B cell (primary cell): ENCODE measurements around the gene C1orf105. TPM values are rescaled to one million over a fixed set of nuclear protein-coding genes. Genes with fewer than 3 reads are reported as not detected.

Source experiments
- ATAC-seq: fragments of 200-7000 bp; cut with Tn5 transposase; one replicate; pipeline ENCODE4 v1.10.0; 2021; ENCODE audit warnings: low read depth, mild to moderate bottlenecking, moderate number of reproducible peaks, moderate library complexity
- CTCF ChIA-PET: fragments of 350-600 bp; sonication (Branson Sonifier 250); formaldehyde crosslinking; loops from one replicate; lab custom pipeline; 2021; ENCODE audit warnings: antibody characterized with exemption, inconsistent platforms; lab: Charles Lee
- POLR2A ChIA-PET: fragments of 350-600 bp; sonication (Branson Sonifier 250); formaldehyde crosslinking; loops from one replicate; lab custom pipeline; 2021; ENCODE audit warnings: antibody characterized with exemption; lab: Charles Lee
- DNase-seq: peaks from one replicate; pipeline ENCODE4 v3.0.0; 2013
- H2AFZ ChIP-seq: 2 replicates; pipeline ENCODE4 v1.6.1; 2012; ENCODE audit warnings: mild to moderate bottlenecking, low read depth, low read length; ENCODE audit not compliant: insufficient read depth, poor library complexity, severe bottlenecking
- H3K27ac ChIP-seq, 2 donors: 1 replicate in 1 of 2; 2 replicates in 1 of 2; pipeline ENCODE4 v1.5.1; 2012 to 2013; ENCODE audit warnings: low read length in 2 of 2, mild to moderate bottlenecking in 2 of 2, moderate library complexity in 1 of 2
- H3K27me3 ChIP-seq, 4 experiments: fragments of 200-600 bp in 1 of 4; sonication (generic) in 1 of 4; replicated peaks in 1 of 4; 1 replicate in 2 of 4; 2 replicates in 2 of 4; pipeline versions ENCODE4 v1.6.1 to v1.7.0; 2013 to 2016; ENCODE audit warnings: low read length in 3 of 4, mild to moderate bottlenecking in 2 of 4, mixed read lengths in 1 of 4, moderate library complexity in 1 of 4; ENCODE audit not compliant: insufficient read depth in 4 of 4, control insufficient read depth in 3 of 4; ENCODE audit errors: control extremely low read depth in 1 of 4
- H3K36me3 ChIP-seq, 2 experiments: replicated peaks in 1 of 2; 1 replicate in 1 of 2; 2 replicates in 1 of 2; pipeline versions ENCODE4 v1.6.1 to v1.7.1; 2013; ENCODE audit warnings: low read length in 1 of 2; ENCODE audit not compliant: insufficient read depth in 2 of 2, control insufficient read depth in 1 of 2; ENCODE audit errors: control extremely low read depth in 1 of 2, extremely low read depth in 1 of 2
- H3K4me1 ChIP-seq, 2 donors: fragments of 200-600 bp in 1 of 2; sonication (generic) in 1 of 2; 1 replicate in 1 of 2; 2 replicates in 1 of 2; pipeline versions ENCODE4 v1.5.1 to v1.6.1; 2013 to 2017; ENCODE audit warnings: low read length in 2 of 2; ENCODE audit not compliant: control insufficient read depth in 2 of 2, insufficient read depth in 2 of 2
- H3K4me2 ChIP-seq: replicated peaks from 2 replicates; pipeline ENCODE3; 2012; ENCODE audit warnings: mild to moderate bottlenecking, low read depth, low read length; ENCODE audit not compliant: poor library complexity, severe bottlenecking
- H3K4me3 ChIP-seq, 5 experiments: fragments of 200-600 bp in 1 of 5; sonication (generic) in 1 of 5; 1 replicate in 3 of 5; 2 replicates in 2 of 5; pipeline versions ENCODE4 v1.5.1 to v1.7.0; 2011 to 2016; ENCODE audit warnings: low read length in 4 of 5, mild to moderate bottlenecking in 4 of 5, low read depth in 2 of 5, control low read depth in 1 of 5, moderate library complexity in 1 of 5; ENCODE audit not compliant: insufficient read depth in 1 of 5; ENCODE audit errors: control extremely low read depth in 1 of 5, extremely low read depth in 1 of 5
- H3K79me2 ChIP-seq: fragments of 200-600 bp; sonication (generic); one replicate; pipeline ENCODE4 v1.6.0; 2016; ENCODE audit warnings: low read length; ENCODE audit not compliant: control insufficient read depth, insufficient read depth
- H3K9ac ChIP-seq: fragments of 200-600 bp; sonication (generic); 2 replicates; pipeline ENCODE4 v1.6.1; 2017; ENCODE audit warnings: mild to moderate bottlenecking, low read length, moderate library complexity
- H3K9me3 ChIP-seq, 3 donors: one replicate each; pipeline versions ENCODE4 v1.6.1 to v1.7.1; 2013; ENCODE audit warnings: low read length in 2 of 3; ENCODE audit not compliant: control insufficient read depth in 2 of 3, insufficient read depth in 1 of 3; ENCODE audit errors: control extremely low read depth in 1 of 3
- H4K20me1 ChIP-seq: 2 replicates; pipeline ENCODE4 v1.6.0; 2012; ENCODE audit warnings: mild to moderate bottlenecking, low read length; ENCODE audit not compliant: insufficient read depth, control insufficient read depth, poor library complexity, severe bottlenecking
- H3K27ac Mint-ChIP-seq: one replicate; pipeline ENCODE4 v1.8.0; 2021; ENCODE audit warnings: mixed read lengths
- H3K27me3 Mint-ChIP-seq: one replicate; pipeline ENCODE4 v1.8.0; 2021; ENCODE audit warnings: mixed read lengths
- H3K4me1 Mint-ChIP-seq: one replicate; pipeline ENCODE4 v1.8.0; 2021; ENCODE audit warnings: mixed read lengths
- H3K4me3 Mint-ChIP-seq: one replicate; pipeline ENCODE4 v1.8.0; 2021; ENCODE audit warnings: mixed read lengths
- H3K9me3 Mint-ChIP-seq: one replicate; pipeline ENCODE4 v1.8.0; 2022; ENCODE audit warnings: mixed read lengths; ENCODE audit not compliant: insufficient read depth
- EZH2 ChIP-seq: IDR thresholded peaks from 2 replicates; pipeline ENCODE4 v1.6.1; 2012; ENCODE audit warnings: borderline replicate concordance, low read depth, mild to moderate bottlenecking, moderate library complexity, low read length; ENCODE audit not compliant: insufficient read depth, poor library complexity, severe bottlenecking
- WGBS: methylation state at CpG from one replicate; pipeline ENCODE4 v1.1.5; 2013; ENCODE audit warnings: missing lambda C conversion rate; ENCODE audit not compliant: insufficient coverage; 5-methylcytosine and 5-hydroxymethylcytosine counted together
- intact Hi-C: fragments of 100-400 bp; cut with micrococcal nuclease; formaldehyde crosslinking; loops from one replicate; pipeline ENCODE4 v1.10.0; 2022
- polyA plus RNA-seq: library from polyadenylated mRNA; depleted of rRNA; stranded (reverse); fragments of >200 nt; gene quantifications from 2 replicates; pipeline ENCODE4 v1.2.3, GENCODE V29; 2012
- total RNA-seq, 2 donors: library from RNA; stranded (reverse); fragments of 120-200 nt in 1 of 2; gene quantifications; 1 replicate in 1 of 2; 2 replicates in 1 of 2; pipeline versions ENCODE4 v1.2.3 to v1.2.4, GENCODE V29; 2013 to 2022
- TF ChIP-seq, protein P1 (sequence below): fragments of 200-600 bp; IDR thresholded peaks from one replicate; pipeline ENCODE4 v1.8.0; 2022; ENCODE audit warnings: antibody characterized with exemption, mild to moderate bottlenecking

C1orf105 gene
- total and polyA plus RNA-seq, 2 donors (not counting 1 experiment from before 2014, with no cell fraction given): not detected

DNA sequence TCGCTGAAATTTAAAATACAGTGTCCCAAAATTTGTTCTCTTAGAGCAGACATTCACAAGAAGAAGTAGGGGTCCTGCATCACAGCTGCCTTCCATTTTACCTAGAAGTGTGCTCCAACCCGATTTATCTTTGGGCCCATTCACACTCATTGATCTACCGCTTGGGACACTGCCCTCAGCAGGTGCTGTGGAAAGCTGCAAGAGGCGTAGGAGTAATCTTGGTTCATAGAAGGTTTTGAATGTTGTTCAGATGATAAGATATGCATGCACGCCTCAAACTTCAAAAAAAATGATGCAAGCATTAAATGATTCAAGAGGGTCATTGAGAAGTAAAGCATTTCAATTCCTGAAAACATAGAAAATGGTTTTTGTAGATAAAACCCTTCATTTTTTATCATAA lies 18.6 kb upstream of the C1orf105 start:
- WGBS: 89% methylated on average over 3 of the region's 5 CpGs
- no peak for ATAC-seq
- H3K9ac ChIP-seq: no peak overlapping the region
- H3K79me2 ChIP-seq: peaks cover 4% of the 10 kb centered on the region
- intact Hi-C loops: no loop called here
- no peaks in the 10 kb centered on the region for H3K27me3 ChIP-seq
- H3K4me2 ChIP-seq: no peak overlapping the region
- no peak for TF ChIP-seq EZH2
- TF ChIP-seq, protein P1, sequence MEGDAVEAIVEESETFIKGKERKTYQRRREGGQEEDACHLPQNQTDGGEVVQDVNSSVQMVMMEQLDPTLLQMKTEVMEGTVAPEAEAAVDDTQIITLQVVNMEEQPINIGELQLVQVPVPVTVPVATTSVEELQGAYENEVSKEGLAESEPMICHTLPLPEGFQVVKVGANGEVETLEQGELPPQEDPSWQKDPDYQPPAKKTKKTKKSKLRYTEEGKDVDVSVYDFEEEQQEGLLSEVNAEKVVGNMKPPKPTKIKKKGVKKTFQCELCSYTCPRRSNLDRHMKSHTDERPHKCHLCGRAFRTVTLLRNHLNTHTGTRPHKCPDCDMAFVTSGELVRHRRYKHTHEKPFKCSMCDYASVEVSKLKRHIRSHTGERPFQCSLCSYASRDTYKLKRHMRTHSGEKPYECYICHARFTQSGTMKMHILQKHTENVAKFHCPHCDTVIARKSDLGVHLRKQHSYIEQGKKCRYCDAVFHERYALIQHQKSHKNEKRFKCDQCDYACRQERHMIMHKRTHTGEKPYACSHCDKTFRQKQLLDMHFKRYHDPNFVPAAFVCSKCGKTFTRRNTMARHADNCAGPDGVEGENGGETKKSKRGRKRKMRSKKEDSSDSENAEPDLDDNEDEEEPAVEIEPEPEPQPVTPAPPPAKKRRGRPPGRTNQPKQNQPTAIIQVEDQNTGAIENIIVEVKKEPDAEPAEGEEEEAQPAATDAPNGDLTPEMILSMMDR: no peak
- H3K36me3 ChIP-seq: no peaks in the 10 kb centered on the region
- no peak overlapping the region for H3K27ac Mint-ChIP-seq
- H2AFZ ChIP-seq: no peak overlapping the region
- H4K20me1 ChIP-seq: no peaks in the 10 kb centered on the region
- H3K27ac ChIP-seq: no peak overlapping the region
- ChIA-PET POLR2A (no interaction called here), CTCF (interaction anchor here (0.7 to 12.3 kb wide), 6 partner anchors 14 to 398 kb away, joined by 3 to 152 read pairs (median 13); partner anchors contain the start of gene PIGC)
- H3K4me1 ChIP-seq: peaks cover 25 to 30% of the 10 kb centered on the region in 2 donors
- no peaks in the 10 kb centered on the region for H3K9me3 Mint-ChIP-seq
- H3K27me3 Mint-ChIP-seq: no peaks in the 10 kb centered on the region
- no peak overlapping the region for H3K4me3 Mint-ChIP-seq
- no peak overlapping the region for H3K4me3 ChIP-seq
- no peak for DNase-seq
- H3K4me1 Mint-ChIP-seq: peaks cover 34% of the 10 kb centered on the region
- no peaks in the 10 kb centered on the region for H3K9me3 ChIP-seq

DNA sequence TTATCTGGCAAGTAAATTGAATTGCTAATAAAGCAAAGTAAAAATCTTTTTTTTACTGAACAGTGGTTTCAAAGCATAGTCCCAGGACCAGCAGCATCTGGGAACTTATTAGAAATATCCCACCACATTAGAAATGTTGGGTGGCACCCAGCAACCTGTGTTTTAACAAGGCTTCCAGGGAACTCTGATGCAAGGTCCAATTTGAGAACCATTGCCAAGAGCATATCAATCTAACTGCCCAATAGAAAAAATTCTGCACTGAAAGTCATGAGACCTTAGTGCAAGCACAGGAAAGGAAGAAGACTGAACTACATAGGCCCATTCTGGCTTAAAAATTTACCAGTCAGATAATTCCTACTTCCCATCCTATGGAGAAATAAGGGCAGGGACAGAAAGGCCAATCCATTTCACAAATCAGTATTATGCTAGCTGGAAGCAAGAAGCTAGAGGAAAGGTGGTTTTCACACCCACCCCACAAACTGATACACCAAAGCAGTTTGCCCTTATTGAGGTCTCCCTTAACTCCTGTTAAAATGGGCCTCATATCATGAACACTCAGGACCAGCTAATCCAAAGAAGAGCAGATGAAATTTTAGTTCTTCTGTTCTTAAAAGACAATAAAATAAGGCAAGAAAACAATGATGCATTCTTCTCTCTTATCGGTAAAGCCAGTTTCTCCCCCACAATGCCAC lies 17.5 kb upstream of the C1orf105 start:
- H3K9me3 Mint-ChIP-seq: no peaks in the 10 kb centered on the region
- 100% methylated on average over 1 of the region's 1 CpG for WGBS
- POLR2A ChIA-PET: interaction anchor here (0.6 kb wide), 2 partner anchors 22 to 218 kb away, joined by 3 read pairs; no protein-coding TSS in a partner anchor

More for the DNA sequence above, 17.5 kb upstream of the C1orf105 start:
- Mint-ChIP-seq H3K27ac (no peak overlapping the region), H3K4me1 (peaks cover 24% of the 10 kb centered on the region), H3K4me3 (no peak overlapping the region), H3K27me3 (no peaks in the 10 kb centered on the region)
- H3K4me1 ChIP-seq: peaks cover 21 to 22% of the 10 kb centered on the region in 2 donors
- no peak overlapping the region for H3K9ac ChIP-seq
- no peaks in the 10 kb centered on the region for H4K20me1 ChIP-seq
- no peak for DNase-seq
- CTCF ChIA-PET: interaction anchor here (0.6 to 12.3 kb wide), 7 partner anchors 12 to 601 kb away, joined by 3 to 152 read pairs (median 3); partner anchors contain the start of gene PIGC
- intact Hi-C loops: no loop called here
- H3K79me2 ChIP-seq: peaks cover 4% of the 10 kb centered on the region
- no peaks in the 10 kb centered on the region for H3K27me3 ChIP-seq
- TF ChIP-seq, protein P1: no peak
- TF ChIP-seq EZH2: no peak
- no peak for ATAC-seq
- H3K4me3 ChIP-seq: no peak overlapping the region
- no peak overlapping the region for H2AFZ ChIP-seq
- no peaks in the 10 kb centered on the region for H3K36me3 ChIP-seq
- no peak overlapping the region for H3K27ac ChIP-seq
- H3K4me2 ChIP-seq: no peak overlapping the region
- H3K9me3 ChIP-seq: no peaks in the 10 kb centered on the region
